DND-41 (cell line): ENCODE measurements around the gene RDH8.

ENCODE experiments used
- ATAC-seq: fragments of 200-7000 bp; cut with Tn5 transposase; 3 replicates; pipeline ENCODE4 v1.9.1; 2021; ENCODE audit warnings: low read depth; ENCODE audit not compliant: insufficient read depth
- DNase-seq: peaks from one replicate; pipeline ENCODE4 v3.0.0-alpha.2; 2020
- H2AFZ ChIP-seq: 2 replicates; pipeline ENCODE4 v1.6.0; 2012; ENCODE audit warnings: low read depth, low read length
- H3K27ac ChIP-seq: 2 replicates; pipeline ENCODE4 v1.5.1; 2012; ENCODE audit warnings: low read length, inconsistent platforms
- H3K27me3 ChIP-seq: fragments of 200-600 bp; sonication (generic); 2 replicates; pipeline ENCODE4 v1.6.0; 2012; ENCODE audit warnings: low read length, mild to moderate bottlenecking, inconsistent platforms; ENCODE audit not compliant: insufficient read depth, poor library complexity
- H3K36me3 ChIP-seq: 2 replicates; pipeline ENCODE4 v1.5.1; 2012; ENCODE audit warnings: low read length, inconsistent platforms; ENCODE audit not compliant: insufficient read depth
- H3K4me1 ChIP-seq: 2 replicates; pipeline ENCODE4 v1.5.1; 2012; ENCODE audit warnings: mild to moderate bottlenecking, low read length; ENCODE audit not compliant: insufficient read depth
- H3K4me2 ChIP-seq: 2 replicates; pipeline ENCODE4 v1.6.0; 2012; ENCODE audit warnings: mild to moderate bottlenecking, moderate library complexity, low read length, inconsistent platforms; ENCODE audit not compliant: insufficient read depth
- H3K4me3 ChIP-seq, 2 experiments: fragments of 200-600 bp in 1 of 2; shearing (Covaris generic) in 1 of 2; 2 replicates each; pipeline ENCODE4 v1.5.1; 2012 to 2016; ENCODE audit warnings: inconsistent platforms in 2 of 2, low read length in 2 of 2, mild to moderate bottlenecking in 2 of 2, low read depth in 1 of 2, moderate library complexity in 1 of 2
- H3K79me2 ChIP-seq: 2 replicates; pipeline ENCODE4 v1.6.0; 2012; ENCODE audit warnings: low read length, inconsistent platforms; ENCODE audit not compliant: insufficient read depth
- H3K9ac ChIP-seq: 2 replicates; pipeline ENCODE4 v1.6.0; 2012; ENCODE audit warnings: low read depth, mild to moderate bottlenecking, inconsistent platforms, low read length, moderate library complexity
- H3K9me3 ChIP-seq: 2 replicates; pipeline ENCODE4 v1.5.1; 2012; ENCODE audit warnings: low read length, moderate library complexity, mild to moderate bottlenecking, inconsistent platforms; ENCODE audit not compliant: insufficient read depth, severe bottlenecking
- H4K20me1 ChIP-seq: 2 replicates; pipeline ENCODE4 v1.6.0; 2012; ENCODE audit warnings: low read length; ENCODE audit not compliant: insufficient read depth
- CTCF ChIP-seq: IDR thresholded peaks from 2 replicates; pipeline ENCODE4 v1.5.1; 2012; ENCODE audit warnings: borderline replicate concordance, low read length, moderate library complexity, mild to moderate bottlenecking; ENCODE audit not compliant: poor library complexity, severe bottlenecking; ENCODE audit errors: extremely low read depth
- EZH2 ChIP-seq: IDR thresholded peaks from 3 replicates; pipeline ENCODE4 v1.6.1; 2012; ENCODE audit warnings: borderline replicate concordance, low read depth, mild to moderate bottlenecking, moderate library complexity, low read length, inconsistent platforms; ENCODE audit not compliant: severe bottlenecking

RDH8 gene

GRCh38 chr19:10069046-10069445, 55.8 kb downstream of the RDH8 start:
- DNase-seq (no peak), ATAC-seq (no peak)
- Histone ChIP-seq H3K27ac (no peak overlapping the region), H3K4me2 (no peak overlapping the region), H3K27me3 (no peaks in the 10 kb centered on the region), H4K20me1 (no peaks in the 10 kb centered on the region), H3K9ac (no peak overlapping the region), H3K9me3 (no peaks in the 10 kb centered on the region), H3K79me2 (no peaks in the 10 kb centered on the region), H3K36me3 (no peaks in the 10 kb centered on the region), H3K4me3 (no peak overlapping the region), H2AFZ (no peak overlapping the region), H3K4me1 (no peaks in the 10 kb centered on the region)
- no peak for TF ChIP-seq EZH2
- no peak for TF ChIP-seq CTCF

- no peak overlapping the region for H3K9ac ChIP-seq
- H3K4me2 ChIP-seq = no peak overlapping the region
- H4K20me1 ChIP-seq = no peaks in the 10 kb centered on the region
- H3K4me1 ChIP-seq = no peaks in the 10 kb centered on the region
- H3K4me3 ChIP-seq = no peak overlapping the region
- H3K27ac ChIP-seq = no peak overlapping the region
- ATAC-seq (no peak), DNase-seq (no peak)
- TF ChIP-seq CTCF (no peak), EZH2 (no peak)
- H3K9me3 ChIP-seq = no peaks in the 10 kb centered on the region
- no peaks in the 10 kb centered on the region for H3K79me2 ChIP-seq
- H3K27me3 ChIP-seq = no peaks in the 10 kb centered on the region
- no peak overlapping the region for H2AFZ ChIP-seq
- no peaks in the 10 kb centered on the region for H3K36me3 ChIP-seq
Measured at GRCh38 chr19:10070730-10071446, 57.6 kb downstream of the RDH8 start.
